Hypothalamus (tissue), 51 donors: ENCODE results near the gene CALML3.

Experiments used
- DNase-seq, 51 donors: peaks; one replicate each; lab custom pipeline; 2025; lab: John Stamatoyannopoulos, UW

The CALML3 gene

GRCh38 chr10:5536486-5537081 is 11.8 kb downstream of the CALML3 start:
- no peak for DNase-seq

GRCh38 chr10:5537684-5538083 is 12.9 kb downstream of the CALML3 start:
- DNase-seq = no peak

GRCh38 chr10:5538446-5538845 is 13.7 kb downstream of the CALML3 start:
- DNase-seq = no peak

GRCh38 chr10:5538892-5539651 is 14.3 kb downstream of the CALML3 start:
- no peak for DNase-seq

- no peak for DNase-seq
These were observed 15.3 kb downstream of the CALML3 start for GRCh38 chr10:5540080-5540479.

GRCh38 chr10:5540891-5541290 is 16.1 kb downstream of the CALML3 start:
- no peak for DNase-seq

- no peak for DNase-seq
These were observed 17.3 kb downstream of the CALML3 start for GRCh38 chr10:5542100-5542499.

GRCh38 chr10:5543623-5544022 is 18.9 kb downstream of the CALML3 start:
- no peak for DNase-seq

GRCh38 chr10:5544216-5544805 is 19.6 kb downstream of the CALML3 start:
- no peak for DNase-seq

- DNase-seq = no peak
These were observed 20.2 kb downstream of the CALML3 start for GRCh38 chr10:5545011-5545410.

- no peak for DNase-seq
These were observed 20.6 kb downstream of the CALML3 start for GRCh38 chr10:5545426-5545777.

GRCh38 chr10:5545778-5546710 is 21.3 kb downstream of the CALML3 start:
- no peak for DNase-seq

- DNase-seq = no peak
These were observed 22.3 kb downstream of the CALML3 start for GRCh38 chr10:5546891-5547680.

GRCh38 chr10:5547681-5547930 is 22.8 kb downstream of the CALML3 start:
- DNase-seq = no peak

GRCh38 chr10:5547931-5548660 is 23.3 kb downstream of the CALML3 start:
- DNase-seq = no peak

GRCh38 chr10:5549462-5550249 is 24.9 kb downstream of the CALML3 start:
- no peak for DNase-seq

GRCh38 chr10:5550250-5550545 is 25.4 kb downstream of the CALML3 start:
- no peak for DNase-seq

- no peak for DNase-seq
These were observed 26.1 kb downstream of the CALML3 start for GRCh38 chr10:5550621-5551530.
